NCI-H524 (cell line): ENCODE data around the gene MSI2.

Experiments
- DNase-seq, 2 experiments: peaks; one replicate each; lab custom pipeline; 2025; lab: John Stamatoyannopoulos, UW

The MSI2 gene

GRCh38 chr17:57318913-57319312 is 62.6 kb downstream of the MSI2 start:
- DNase-seq, result no peak

GRCh38 chr17:57319806-57320205 is 63.5 kb downstream of the MSI2 start:
- DNase-seq, result no peak

- DNase-seq, result no peak
These were observed 67.1 kb downstream of the MSI2 start for GRCh38 chr17:57323391-57323790.

GRCh38 chr17:57324060-57324459 is 67.7 kb downstream of the MSI2 start:
- no peak for DNase-seq

- no peak for DNase-seq
These were observed 68.3 kb downstream of the MSI2 start for GRCh38 chr17:57324631-57325030.

GRCh38 chr17:57326336-57326735 is 70.0 kb downstream of the MSI2 start:
- no peak for DNase-seq

- DNase-seq, result no peak
These were observed 70.4 kb downstream of the MSI2 start for GRCh38 chr17:57326764-57327163.

- no peak for DNase-seq
These were observed 71.0 kb downstream of the MSI2 start for GRCh38 chr17:57327176-57327970.

- DNase-seq, result peak in 1 of 2 experiments; percentile 41
These were observed 72.0 kb downstream of the MSI2 start for GRCh38 chr17:57328109-57328882.

GRCh38 chr17:57329380-57330214 is 73.3 kb downstream of the MSI2 start:
- DNase-seq, result no peak

GRCh38 chr17:57330587-57330986 is 74.3 kb downstream of the MSI2 start:
- DNase-seq, result no peak

GRCh38 chr17:57331423-57331822 is 75.1 kb downstream of the MSI2 start:
- DNase-seq, result no peak

- DNase-seq, result no peak
These were observed 76.2 kb downstream of the MSI2 start for GRCh38 chr17:57332501-57332900.

- no peak for DNase-seq
These were observed 79.0 kb downstream of the MSI2 start for GRCh38 chr17:57335195-57335792.

- DNase-seq, result no peak
These were observed 81.1 kb downstream of the MSI2 start for GRCh38 chr17:57337390-57337789.

GRCh38 chr17:57338257-57338914 is 82.1 kb downstream of the MSI2 start:
- no peak for DNase-seq

- no peak for DNase-seq
These were observed 84.0 kb downstream of the MSI2 start for GRCh38 chr17:57340160-57340981.

- no peak for DNase-seq
These were observed 85.6 kb downstream of the MSI2 start for GRCh38 chr17:57341611-57342540.

GRCh38 chr17:57342963-57343589 is 86.8 kb downstream of the MSI2 start:
- no peak for DNase-seq
